ENCODE data around the gene RXFP2.

- TF ChIP-seq CTCF (IDR thresholded peaks at IDR 0.05) (no peak), POLR2A (IDR thresholded peaks at IDR 0.05) (no peak)
Measured at GRCh38 chr13:31747966-31748365, 8.6 kb downstream of the RXFP2 start.
